UCSD-AML1 (cell line): Measurements from ENCODE around the gene SLC5A12.
"Not testable (repeated sequence)": the region's sequence is repeated elsewhere in the genome, so short reads cannot be mapped to it uniquely, and the experiment has no call there.

Experiments
- DNase-seq: peaks from one replicate; lab custom pipeline; 2025; ENCODE audit not compliant: unreplicated experiment; lab: John Stamatoyannopoulos, UW

The SLC5A12 gene

GRCh38 chr11:26662916-26663315 lies 58.9 kb downstream of the SLC5A12 start:
- DNase-seq = no peak

GRCh38 chr11:26655287-26655686 lies 66.6 kb downstream of the SLC5A12 start:
- no peak for DNase-seq

GRCh38 chr11:26651916-26652315 lies 69.9 kb downstream of the SLC5A12 start:
- DNase-seq = no peak

- DNase-seq = peak; percentile 6
These were observed 72.0 kb downstream of the SLC5A12 start for GRCh38 chr11:26649884-26650283.

GRCh38 chr11:26643314-26643713 lies 78.5 kb downstream of the SLC5A12 start:
- DNase-seq = not testable (repeated sequence)

GRCh38 chr11:26632691-26633159 lies 89.1 kb downstream of the SLC5A12 start:
- DNase-seq = no peak

- DNase-seq = no peak
These were observed 95.5 kb downstream of the SLC5A12 start for GRCh38 chr11:26626346-26626745.

GRCh38 chr11:26623076-26623659 lies 98.7 kb downstream of the SLC5A12 start:
- no peak for DNase-seq

- no peak for DNase-seq
These were observed 99.7 kb downstream of the SLC5A12 start for GRCh38 chr11:26622181-26622580.

GRCh38 chr11:26621132-26621531 lies 100.7 kb downstream of the SLC5A12 start:
- DNase-seq = no peak

GRCh38 chr11:26620282-26621045 lies 101.4 kb downstream of the SLC5A12 start:
- DNase-seq = no peak

GRCh38 chr11:26618441-26618840 lies 103.4 kb downstream of the SLC5A12 start:
- no peak for DNase-seq
